Daoy (cell line): Measurements from ENCODE around the gene NR6A1. TPM values are rescaled to one million over a fixed set of nuclear protein-coding genes. Genes with fewer than 3 reads are reported as not detected.

Source experiments
- DNase-seq: peaks from one replicate; pipeline ENCODE4 v3.0.0-alpha.2; 2015; ENCODE audit warnings: low read depth
- total RNA-seq: library from RNA; depleted of rRNA; stranded (reverse); fragments of >200 nt; shearing (Covaris generic); gene quantifications from 2 replicates; pipeline ENCODE4 v1.2.3, GENCODE V29; 2014

NR6A1 gene
- total RNA-seq, 1 experiment from 2014 or later = 5.1 TPM

- DNase-seq = no peak
These were observed 266.5 kb downstream of the NR6A1 start for GRCh38 chr9:124504530-124505005.

GRCh38 chr9:124503713-124504529 lies 267.2 kb downstream of the NR6A1 start:
- no peak for DNase-seq

GRCh38 chr9:124502711-124503702 lies 268.1 kb downstream of the NR6A1 start:
- no peak for DNase-seq

GRCh38 chr9:124501771-124502320 lies 269.3 kb downstream of the NR6A1 start:
- DNase-seq = no peak

GRCh38 chr9:124500796-124501611 lies 270.1 kb downstream of the NR6A1 start:
- no peak for DNase-seq

- DNase-seq = no peak
These were observed 270.9 kb downstream of the NR6A1 start for GRCh38 chr9:124500028-124500795.

- DNase-seq = no peak
These were observed 271.9 kb downstream of the NR6A1 start for GRCh38 chr9:124499216-124499615.

GRCh38 chr9:124498499-124499146 lies 272.5 kb downstream of the NR6A1 start:
- DNase-seq = no peak

GRCh38 chr9:124498040-124498439 lies 273.1 kb downstream of the NR6A1 start:
- DNase-seq = no peak

GRCh38 chr9:124497441-124497840 lies 273.7 kb downstream of the NR6A1 start:
- no peak for DNase-seq

- DNase-seq = no peak
These were observed 274.6 kb downstream of the NR6A1 start for GRCh38 chr9:124496463-124496862.

- DNase-seq = no peak
These were observed 275.0 kb downstream of the NR6A1 start for GRCh38 chr9:124496075-124496449.

- DNase-seq = no peak
These were observed 275.7 kb downstream of the NR6A1 start for GRCh38 chr9:124495126-124496074.

GRCh38 chr9:124493794-124494479 lies 277.2 kb downstream of the NR6A1 start:
- no peak for DNase-seq

GRCh38 chr9:124493218-124493617 lies 277.9 kb downstream of the NR6A1 start:
- DNase-seq = no peak

- no peak for DNase-seq
These were observed 278.3 kb downstream of the NR6A1 start for GRCh38 chr9:124492818-124493217.

- DNase-seq = no peak
These were observed 279.8 kb downstream of the NR6A1 start for GRCh38 chr9:124491049-124491975.
